ENCODE measurements around the gene GJB2.

GJB2 gene

DNA sequence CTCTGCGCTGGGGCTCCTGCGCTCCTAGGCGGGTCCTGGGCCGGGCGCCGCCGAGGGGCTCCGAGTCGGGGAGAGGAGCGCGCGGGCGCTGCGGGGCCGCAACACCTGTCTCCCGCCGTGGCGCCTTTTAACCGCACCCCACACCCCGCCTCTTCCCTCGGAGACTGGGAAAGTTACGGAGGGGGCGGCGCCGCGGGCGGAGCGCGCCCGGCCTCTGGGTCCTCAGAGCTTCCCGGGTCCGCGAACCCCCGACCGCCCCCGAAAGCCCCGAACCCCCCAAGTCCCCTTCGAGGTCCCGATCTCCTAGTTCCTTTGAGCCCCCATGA lies at the start of gene GJB2:
GJB2 (minus strand) TSS at position 103 of the 326 bp plus-strand sequence. CDS start 3,357 bp downstream, outside the sequence.
- no peak for DNase-seq (ENCODE audit: low read depth)

GRCh38 chr13:20241593-20241992 lies 48.9 kb upstream of the GJB2 start:
- no peak for DNase-seq (ENCODE audit: low read depth)

DNA sequence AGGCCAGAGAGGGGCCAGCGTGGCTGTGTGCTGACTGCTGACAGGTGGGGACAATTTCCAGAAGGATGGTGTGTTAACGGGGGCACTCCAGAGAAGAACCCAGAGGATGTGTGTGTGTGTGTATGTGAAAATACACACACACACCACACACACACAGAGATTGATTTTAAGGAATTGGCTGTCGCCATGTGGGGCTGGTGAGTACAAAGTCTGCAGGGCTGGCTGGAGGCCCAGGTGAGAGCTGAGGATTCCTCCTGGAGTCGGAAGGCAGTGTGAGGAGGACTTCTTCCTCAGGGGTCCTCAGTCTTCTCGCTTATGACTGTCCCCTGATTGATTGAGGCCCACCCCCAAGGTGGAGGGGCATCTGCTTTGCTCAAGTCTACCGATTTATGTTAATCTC lies 47.0 kb upstream of the GJB2 start:
- no peak for DNase-seq (ENCODE audit: low read depth)

DNA sequence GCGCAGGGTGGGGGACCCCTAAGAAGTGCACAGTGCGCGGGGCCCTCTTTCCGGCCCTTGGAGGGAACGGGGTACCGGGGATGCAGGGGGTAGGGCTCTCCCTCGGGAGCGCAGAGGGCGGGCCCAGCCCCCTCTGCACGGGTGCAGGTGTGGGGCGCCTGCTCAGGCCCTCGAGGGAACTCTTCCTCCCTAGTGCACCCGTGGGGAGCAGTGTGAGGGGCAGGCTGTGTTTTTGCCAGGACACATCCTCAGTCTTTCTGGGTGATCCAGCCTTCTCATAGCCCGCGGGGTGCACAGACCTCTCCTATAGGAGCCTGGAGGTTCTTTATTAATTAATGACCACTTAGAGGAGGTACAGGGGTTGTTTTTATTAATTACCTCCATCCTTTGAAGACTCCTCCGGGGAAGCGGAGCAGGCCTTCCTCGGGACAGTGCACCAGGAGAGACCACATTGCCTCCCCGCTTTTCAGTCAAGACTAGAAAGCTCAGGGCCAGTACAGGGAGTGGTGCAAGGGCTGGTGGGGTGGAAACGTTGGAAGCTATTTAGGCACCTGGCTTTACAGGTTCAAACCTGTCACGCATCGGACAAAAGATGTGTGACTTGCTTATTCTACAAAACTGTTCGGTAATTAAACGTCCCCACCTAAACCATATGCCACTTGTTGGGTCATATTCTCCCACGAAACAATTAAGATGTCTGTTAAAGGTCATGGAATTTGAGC lies 40.0 kb upstream of the GJB2 start:
- no peak for DNase-seq (ENCODE audit: low read depth)

- no peak for DNase-seq (ENCODE audit: low read depth)
Measured at GRCh38 chr13:20231839-20232555, 39.3 kb upstream of the GJB2 start, which contains the start of gene GJB6. Gene GJB6, minus strand, starts transcription at chr13:20232319. Its CDS starts 8,839 bp downstream, at chr13:20223480.

- no peak for DNase-seq (ENCODE audit: low read depth)
Measured at GRCh38 chr13:20230913-20231838, 38.4 kb upstream of the GJB2 start.

GRCh38 chr13:20227730-20228129 lies 35.0 kb upstream of the GJB2 start:
- DNase-seq (ENCODE audit: low read depth) = no peak

DNA sequence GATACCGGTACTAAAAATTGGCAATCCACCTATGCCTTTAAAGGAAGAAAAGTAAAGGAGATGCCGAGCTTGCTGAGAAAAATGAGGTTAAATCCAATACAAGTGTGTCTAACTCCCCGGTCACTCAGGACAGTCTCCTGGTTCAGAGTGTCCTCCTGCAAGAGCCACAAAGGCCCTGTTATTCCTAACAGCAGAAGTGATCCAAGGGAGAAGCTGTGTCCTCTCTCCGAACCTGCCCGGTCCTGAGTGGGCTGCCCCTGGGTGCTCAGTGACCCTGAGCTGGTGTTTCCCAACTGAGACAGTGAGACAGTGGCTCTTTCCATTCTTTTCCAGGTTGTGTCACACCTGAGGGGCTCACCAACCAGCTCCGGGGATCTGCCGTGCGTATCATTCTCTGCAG lies 34.5 kb upstream of the GJB2 start:
- DNase-seq (ENCODE audit: low read depth) = no peak

DNA sequence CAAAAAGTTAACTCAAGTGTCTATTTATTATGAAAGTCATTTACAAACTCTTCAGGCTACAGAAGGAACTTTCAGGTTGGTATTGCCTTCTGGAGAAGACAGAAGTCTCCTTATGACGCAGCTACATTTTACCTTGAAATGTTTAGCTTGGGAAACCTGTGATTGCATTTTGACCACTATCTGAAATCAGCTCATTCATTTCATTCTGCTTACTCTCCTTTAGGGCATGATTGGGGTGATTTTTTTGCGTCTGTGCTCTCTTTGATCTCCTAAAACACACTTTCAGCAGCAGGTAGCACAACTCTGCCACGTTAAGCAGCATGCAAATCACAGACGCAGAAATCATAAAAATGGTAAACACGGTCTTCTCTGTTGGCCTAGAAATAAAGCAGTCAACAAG lies 29.8 kb upstream of the GJB2 start:
- no peak for DNase-seq (ENCODE audit: low read depth)

DNA sequence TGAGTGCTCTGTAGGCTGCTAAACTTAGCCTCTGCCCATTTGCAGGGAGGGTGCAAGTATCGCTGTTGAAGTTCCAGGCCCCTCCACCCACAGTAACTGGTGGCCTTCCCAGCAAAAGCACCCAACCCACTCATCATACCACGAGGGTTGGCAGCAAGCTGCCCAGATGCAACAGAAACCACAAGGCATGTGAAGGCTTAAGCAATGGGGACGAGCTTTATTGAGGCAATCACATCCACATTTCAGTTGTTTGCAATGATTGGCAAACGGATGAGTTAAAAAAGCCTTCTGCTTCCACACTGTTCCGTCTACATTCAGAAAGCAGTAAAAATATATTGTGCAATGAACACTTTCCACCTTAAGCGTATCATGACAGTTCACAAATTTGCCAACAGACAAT lies 29.0 kb upstream of the GJB2 start:
- peak; percentile 28 for DNase-seq (ENCODE audit: low read depth)

DNA sequence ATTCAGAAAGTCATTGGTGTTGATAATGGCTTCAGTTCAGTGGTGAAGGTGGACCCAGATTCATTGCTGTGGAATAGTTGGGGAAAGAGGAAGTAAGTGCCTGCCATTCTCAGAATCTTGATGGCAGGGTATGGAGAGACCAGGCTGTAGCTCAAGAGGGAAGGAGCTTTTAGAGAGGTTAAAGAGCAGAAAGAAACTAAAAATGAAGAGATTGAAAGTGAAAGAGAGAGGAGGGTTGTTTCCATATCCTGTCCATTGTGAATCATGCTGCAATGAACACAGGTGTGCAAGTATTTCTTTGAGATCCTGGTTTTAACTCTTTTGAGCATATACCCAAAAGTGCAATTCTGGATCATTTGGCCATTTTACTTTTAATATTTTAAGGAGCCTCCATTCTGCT lies 26.8 kb upstream of the GJB2 start:
- DNase-seq (ENCODE audit: low read depth) = no peak

GRCh38 chr13:20217168-20217567 lies 24.4 kb upstream of the GJB2 start:
- no peak for DNase-seq (ENCODE audit: low read depth)

DNA sequence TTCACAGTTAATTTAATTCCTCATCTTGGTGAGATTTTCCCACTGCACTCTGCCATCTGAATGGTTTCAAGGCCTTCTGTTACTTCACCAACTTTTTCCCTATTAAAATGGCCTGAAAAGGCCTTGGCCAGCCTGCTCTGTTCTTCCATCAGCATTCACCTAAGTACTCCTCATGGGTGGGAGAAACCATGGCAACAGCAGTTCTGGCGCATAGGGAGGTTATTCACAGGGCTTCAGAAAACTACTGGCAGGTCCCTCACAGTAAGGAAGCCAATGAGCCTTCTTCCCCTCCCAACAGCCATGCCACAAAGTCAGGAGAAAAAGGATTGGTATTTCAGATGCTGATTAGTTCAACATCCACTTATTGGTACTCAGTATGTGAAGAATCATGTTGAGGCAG lies 17.2 kb upstream of the GJB2 start:
- no peak for DNase-seq (ENCODE audit: low read depth)

- no peak for DNase-seq (ENCODE audit: low read depth)
Measured at GRCh38 chr13:20206698-20207235, 14.0 kb upstream of the GJB2 start.

DNA sequence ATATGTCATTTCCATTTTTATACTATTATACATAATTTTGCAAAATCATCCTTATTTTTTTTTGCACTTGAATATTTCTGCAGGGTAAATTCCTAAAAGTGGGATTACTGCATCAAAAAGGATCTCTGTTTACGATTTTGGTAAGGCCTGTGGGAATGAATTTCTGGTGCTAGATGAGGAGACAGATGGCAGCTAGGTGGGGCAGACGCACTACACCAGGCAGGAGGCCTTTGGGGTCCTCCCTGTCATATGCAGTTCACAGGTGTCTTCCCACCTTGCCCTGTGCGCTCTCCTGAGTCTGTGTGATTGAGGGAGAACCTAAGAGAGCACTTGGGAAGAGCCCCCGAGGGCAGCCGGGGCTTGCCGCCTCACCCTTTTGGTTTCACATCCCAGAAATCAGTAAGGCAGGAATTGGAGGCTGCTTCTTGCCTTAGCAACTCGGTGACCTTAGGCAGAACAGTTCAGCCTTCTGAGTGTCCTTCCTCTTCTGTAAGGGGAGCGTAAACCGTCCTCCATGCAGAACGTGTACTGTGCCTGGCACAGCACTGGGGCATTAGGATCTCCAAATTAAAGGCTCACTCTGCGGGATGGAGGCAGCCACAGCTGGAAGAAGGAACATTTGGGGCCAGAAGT lies 13.4 kb upstream of the GJB2 start:
- DNase-seq (ENCODE audit: low read depth) = no peak

GRCh38 chr13:20198781-20199180 lies 6.0 kb upstream of the GJB2 start:
- DNase-seq (ENCODE audit: low read depth) = no peak

GRCh38 chr13:20197361-20197834 lies 4.7 kb upstream of the GJB2 start:
- DNase-seq (ENCODE audit: low read depth) = peak; percentile 17

DNA sequence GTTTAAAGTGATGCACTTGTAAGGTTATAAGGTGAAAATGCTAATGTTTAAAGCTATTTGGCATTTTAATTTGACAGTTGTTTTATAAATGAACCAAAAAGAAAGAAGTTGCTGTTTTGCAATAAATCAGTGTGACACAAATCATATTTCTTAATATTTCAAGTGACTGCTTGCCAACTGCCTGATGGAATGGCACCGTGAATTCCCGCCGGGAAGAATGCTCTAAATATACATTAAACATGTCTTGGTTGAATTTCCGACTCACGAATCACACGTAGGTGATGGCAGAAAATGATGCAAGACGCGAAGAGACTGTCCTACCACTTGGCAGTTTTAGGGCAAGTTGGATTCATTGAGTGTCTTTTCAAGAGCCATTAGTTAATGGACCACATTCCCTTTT lies 3.1 kb upstream of the GJB2 start:
- DNase-seq (ENCODE audit: low read depth) = no peak

GRCh38 chr13:20193907-20194631 lies 1.3 kb upstream of the GJB2 start:
- DNase-seq (ENCODE audit: low read depth) = no peak

DNA sequence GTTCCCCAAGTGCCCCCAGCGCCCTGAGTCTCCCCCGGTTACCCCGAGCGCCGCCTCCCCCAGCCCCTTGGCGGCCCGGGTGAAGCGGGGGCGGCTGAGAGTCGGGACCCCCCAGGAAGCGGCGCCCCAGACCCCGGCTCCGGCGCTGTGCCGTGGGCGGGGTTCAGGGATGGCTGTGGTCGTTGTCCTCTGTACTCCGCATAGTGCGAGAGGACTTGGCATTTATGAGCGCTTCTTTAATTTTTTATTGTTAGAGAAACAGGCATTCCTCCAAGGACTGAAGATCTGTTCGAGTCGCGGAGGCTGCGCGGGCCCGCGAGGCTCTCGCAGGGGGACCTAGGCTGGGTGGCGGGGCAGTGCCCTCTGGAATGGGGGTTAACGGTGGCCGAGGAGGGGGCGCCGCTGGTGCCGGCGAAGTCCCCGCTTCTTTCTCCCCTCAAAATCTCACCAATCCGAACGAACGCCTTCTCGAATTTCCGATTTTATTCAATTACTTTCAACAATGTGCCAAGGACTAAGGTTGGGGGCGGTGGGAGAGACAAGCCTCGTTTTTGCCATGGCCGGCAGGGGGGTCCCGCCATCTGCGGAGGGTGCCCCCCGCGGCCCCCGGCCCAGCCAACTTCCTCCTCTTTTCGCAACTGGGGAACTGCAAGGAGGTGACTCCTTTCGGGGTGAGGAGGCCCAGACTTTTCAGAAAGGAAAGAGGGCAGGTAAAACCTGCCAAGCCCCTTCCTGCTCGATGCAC lies 596 bp upstream of the GJB2 start:
- no peak for DNase-seq (ENCODE audit: low read depth)
